HepG2 (cell line): ENCODE results near the gene SMAD3. TPM values are rescaled to one million over a fixed set of nuclear protein-coding genes. Genes with fewer than 3 reads are reported as not detected.

Experiments
- MYC ChIP-seq: sonication (generic); formaldehyde crosslinking; IDR thresholded peaks from 2 replicates; pipeline ENCODE4 v1.9.0; 2021; ENCODE audit warnings: missing genetic modification reagents, borderline replicate concordance
- polyA plus RNA-seq, 8 experiments: library from polyadenylated mRNA; depleted of rRNA in 3 of 8; stranded (reverse) in 7 of 8; unstranded in 1 of 8; fragments of >200 nt; fragmentation: Illumina TruSeq in 4 of 8; extraction: Trizol in 4 of 8; gene quantifications; 2 replicates each; pipeline versions ENCODE4 v1.2.1 to v1.2.3, GENCODE V29; 2011 to 2016; ENCODE audit warnings: low read depth in 4 of 8, missing spikeins in 1 of 8, mixed read lengths in 1 of 8; ENCODE audit not compliant: insufficient read depth in 1 of 8
- total RNA-seq, 5 experiments: library from RNA; depleted of rRNA; stranded (reverse); fragments of >200 nt; fragmentation: Illumina TruSeq; extraction: Trizol; gene quantifications; 2 replicates each; pipeline ENCODE4 v1.2.3, GENCODE V29; 2016; ENCODE audit warnings: low read depth in 1 of 5
- TF ChIP-seq, protein P1 (sequence below): sonication (generic); formaldehyde crosslinking; IDR thresholded peaks from 2 replicates; pipeline ENCODE4 v1.5.1; 2020; ENCODE audit warnings: missing genetic modification reagents, mild to moderate bottlenecking, borderline replicate concordance
- TF ChIP-seq, protein P2 (sequence below): sonication (generic); formaldehyde crosslinking; IDR thresholded peaks from 2 replicates; pipeline ENCODE4 v1.4.0; 2020; ENCODE audit warnings: missing genetic modification reagents, mild to moderate bottlenecking, borderline replicate concordance
- TF ChIP-seq, protein P3 (sequence below): sonication (generic); formaldehyde crosslinking; IDR thresholded peaks from 2 replicates; pipeline ENCODE4 v1.8.1; 2023; ENCODE audit warnings: mild to moderate bottlenecking, missing genetic modification reagents
- TF ChIP-seq, protein P4 (sequence below): sonication (generic); formaldehyde crosslinking; IDR thresholded peaks from 2 replicates; pipeline ENCODE4 v1.5.0; 2020; ENCODE audit warnings: missing genetic modification reagents

The SMAD3 gene
- total and polyA plus RNA-seq, 2 of the 13 experiments (the other 11 are each of a cell fraction or from before 2014, with no cell fraction given): 8.6 to 56.3 TPM

DNA sequence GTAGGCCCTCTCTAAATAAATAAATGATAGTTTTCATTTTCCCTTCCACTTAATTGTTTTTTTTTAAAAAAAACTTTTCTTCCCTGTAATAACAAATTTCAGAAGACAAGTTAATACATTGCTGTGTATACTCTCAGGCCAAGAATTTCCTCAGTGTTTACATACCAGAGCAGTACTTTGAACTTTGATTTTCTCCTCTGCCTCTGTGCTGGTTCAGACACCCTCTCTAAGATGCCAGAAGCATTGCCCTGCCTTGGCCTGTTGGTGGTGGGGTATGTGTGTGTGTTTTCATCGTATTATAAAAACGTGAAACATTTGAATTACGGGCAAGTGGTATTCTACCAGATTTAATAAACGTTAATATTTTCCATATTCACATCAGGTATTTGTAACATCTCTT, 70.1 kb downstream of the SMAD3 start (continued):
- TF ChIP-seq, protein P1, sequence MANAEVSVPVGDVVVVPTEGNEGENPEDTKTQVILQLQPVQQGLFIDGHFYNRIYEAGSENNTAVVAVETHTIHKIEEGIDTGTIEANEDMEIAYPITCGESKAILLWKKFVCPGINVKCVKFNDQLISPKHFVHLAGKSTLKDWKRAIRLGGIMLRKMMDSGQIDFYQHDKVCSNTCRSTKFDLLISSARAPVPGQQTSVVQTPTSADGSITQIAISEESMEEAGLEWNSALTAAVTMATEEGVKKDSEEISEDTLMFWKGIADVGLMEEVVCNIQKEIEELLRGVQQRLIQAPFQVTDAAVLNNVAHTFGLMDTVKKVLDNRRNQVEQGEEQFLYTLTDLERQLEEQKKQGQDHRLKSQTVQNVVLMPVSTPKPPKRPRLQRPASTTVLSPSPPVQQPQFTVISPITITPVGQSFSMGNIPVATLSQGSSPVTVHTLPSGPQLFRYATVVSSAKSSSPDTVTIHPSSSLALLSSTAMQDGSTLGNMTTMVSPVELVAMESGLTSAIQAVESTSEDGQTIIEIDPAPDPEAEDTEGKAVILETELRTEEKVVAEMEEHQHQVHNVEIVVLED (CRISPR knock-in tag): no peak
- TF ChIP-seq, protein P2, sequence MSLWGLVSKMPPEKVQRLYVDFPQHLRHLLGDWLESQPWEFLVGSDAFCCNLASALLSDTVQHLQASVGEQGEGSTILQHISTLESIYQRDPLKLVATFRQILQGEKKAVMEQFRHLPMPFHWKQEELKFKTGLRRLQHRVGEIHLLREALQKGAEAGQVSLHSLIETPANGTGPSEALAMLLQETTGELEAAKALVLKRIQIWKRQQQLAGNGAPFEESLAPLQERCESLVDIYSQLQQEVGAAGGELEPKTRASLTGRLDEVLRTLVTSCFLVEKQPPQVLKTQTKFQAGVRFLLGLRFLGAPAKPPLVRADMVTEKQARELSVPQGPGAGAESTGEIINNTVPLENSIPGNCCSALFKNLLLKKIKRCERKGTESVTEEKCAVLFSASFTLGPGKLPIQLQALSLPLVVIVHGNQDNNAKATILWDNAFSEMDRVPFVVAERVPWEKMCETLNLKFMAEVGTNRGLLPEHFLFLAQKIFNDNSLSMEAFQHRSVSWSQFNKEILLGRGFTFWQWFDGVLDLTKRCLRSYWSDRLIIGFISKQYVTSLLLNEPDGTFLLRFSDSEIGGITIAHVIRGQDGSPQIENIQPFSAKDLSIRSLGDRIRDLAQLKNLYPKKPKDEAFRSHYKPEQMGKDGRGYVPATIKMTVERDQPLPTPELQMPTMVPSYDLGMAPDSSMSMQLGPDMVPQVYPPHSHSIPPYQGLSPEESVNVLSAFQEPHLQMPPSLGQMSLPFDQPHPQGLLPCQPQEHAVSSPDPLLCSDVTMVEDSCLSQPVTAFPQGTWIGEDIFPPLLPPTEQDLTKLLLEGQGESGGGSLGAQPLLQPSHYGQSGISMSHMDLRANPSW (CRISPR knock-in tag): no peak
- TF ChIP-seq MYC: no peak
- TF ChIP-seq, protein P3, sequence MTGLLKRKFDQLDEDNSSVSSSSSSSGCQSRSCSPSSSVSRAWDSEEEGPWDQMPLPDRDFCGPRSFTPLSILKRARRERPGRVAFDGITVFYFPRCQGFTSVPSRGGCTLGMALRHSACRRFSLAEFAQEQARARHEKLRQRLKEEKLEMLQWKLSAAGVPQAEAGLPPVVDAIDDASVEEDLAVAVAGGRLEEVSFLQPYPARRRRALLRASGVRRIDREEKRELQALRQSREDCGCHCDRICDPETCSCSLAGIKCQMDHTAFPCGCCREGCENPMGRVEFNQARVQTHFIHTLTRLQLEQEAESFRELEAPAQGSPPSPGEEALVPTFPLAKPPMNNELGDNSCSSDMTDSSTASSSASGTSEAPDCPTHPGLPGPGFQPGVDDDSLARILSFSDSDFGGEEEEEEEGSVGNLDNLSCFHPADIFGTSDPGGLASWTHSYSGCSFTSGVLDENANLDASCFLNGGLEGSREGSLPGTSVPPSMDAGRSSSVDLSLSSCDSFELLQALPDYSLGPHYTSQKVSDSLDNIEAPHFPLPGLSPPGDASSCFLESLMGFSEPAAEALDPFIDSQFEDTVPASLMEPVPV (CRISPR knock-in tag): no peak
- TF ChIP-seq, protein P4, sequence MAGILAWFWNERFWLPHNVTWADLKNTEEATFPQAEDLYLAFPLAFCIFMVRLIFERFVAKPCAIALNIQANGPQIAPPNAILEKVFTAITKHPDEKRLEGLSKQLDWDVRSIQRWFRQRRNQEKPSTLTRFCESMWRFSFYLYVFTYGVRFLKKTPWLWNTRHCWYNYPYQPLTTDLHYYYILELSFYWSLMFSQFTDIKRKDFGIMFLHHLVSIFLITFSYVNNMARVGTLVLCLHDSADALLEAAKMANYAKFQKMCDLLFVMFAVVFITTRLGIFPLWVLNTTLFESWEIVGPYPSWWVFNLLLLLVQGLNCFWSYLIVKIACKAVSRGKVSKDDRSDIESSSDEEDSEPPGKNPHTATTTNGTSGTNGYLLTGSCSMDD: no peak
